ENCODE measurements around the gene ZBTB38. TPM values are rescaled to one million over a fixed set of nuclear protein-coding genes. Genes with fewer than 3 reads are reported as not detected.

Gene ZBTB38
- total and polyA plus RNA-seq, 9 donors = 23.2 to 125 (median 78.7) TPM

- 91 to 92% (median 92%) methylated on average over 3 of the region's 3 CpGs for WGBS, 3 donors
- TF ChIP-seq CTCF (IDR thresholded peaks at IDR 0.05) (no peak), EP300 (IDR thresholded peaks at IDR 0.05) (no peak), POLR2A (IDR thresholded peaks at IDR 0.05) (no peak)
- H3K4me1 ChIP-seq (ENCODE audit: insufficient read depth) = no peaks in the 10 kb centered on the region
- H3K36me3 ChIP-seq = no peaks in the 10 kb centered on the region
- H3K27ac ChIP-seq = no peak overlapping the region
- intact Hi-C loops (cut with DNase I) = no loop called here
- no peak overlapping the region for H3K4me3 ChIP-seq
- no peaks in the 10 kb centered on the region for H3K9me3 ChIP-seq
- no peak for DNase-seq
- no peaks in the 10 kb centered on the region for H3K27me3 ChIP-seq
Measured at GRCh38 chr3:141330235-141330634, 38.1 kb upstream of the ZBTB38 start.

GRCh38 chr3:141330718-141331376 lies 37.5 kb upstream of the ZBTB38 start:
- no peaks in the 10 kb centered on the region for H3K27me3 ChIP-seq
- no peak for DNase-seq
- H3K4me1 ChIP-seq (ENCODE audit: insufficient read depth) = no peaks in the 10 kb centered on the region
- no peaks in the 10 kb centered on the region for H3K36me3 ChIP-seq
- TF ChIP-seq EP300 (IDR thresholded peaks at IDR 0.05) (no peak), POLR2A (IDR thresholded peaks at IDR 0.05) (no peak), CTCF (IDR thresholded peaks at IDR 0.05) (no peak)
- H3K27ac ChIP-seq = no peak overlapping the region
- intact Hi-C loops (cut with DNase I) = no loop called here
- H3K4me3 ChIP-seq = no peak overlapping the region
- no peaks in the 10 kb centered on the region for H3K9me3 ChIP-seq
- WGBS, 3 donors = 89 to 93% (median 92%) methylated on average over 3 of the region's 3 CpGs

GRCh38 chr3:141331377-141332318 lies 36.7 kb upstream of the ZBTB38 start:
- TF ChIP-seq CTCF (IDR thresholded peaks at IDR 0.05) (no peak), EP300 (IDR thresholded peaks at IDR 0.05) (peak; percentile 6), POLR2A (IDR thresholded peaks at IDR 0.05) (no peak)

GRCh38 chr3:141332416-141332815 lies 35.9 kb upstream of the ZBTB38 start:
- no peaks in the 10 kb centered on the region for H3K36me3 ChIP-seq
- 69 to 75% (median 70%) methylated on average over 5 of the region's 5 CpGs for WGBS, 3 donors
- DNase-seq = no peak
- no peaks in the 10 kb centered on the region for H3K9me3 ChIP-seq
- H3K27me3 ChIP-seq = no peaks in the 10 kb centered on the region
- no peaks in the 10 kb centered on the region for H3K4me1 ChIP-seq (ENCODE audit: insufficient read depth)
- H3K4me3 ChIP-seq = no peak overlapping the region
- intact Hi-C loops (cut with DNase I) = no loop called here
- no peak for TF ChIP-seq EP300 (IDR thresholded peaks at IDR 0.05)
- no peak for TF ChIP-seq POLR2A (IDR thresholded peaks at IDR 0.05)
- no peak for TF ChIP-seq CTCF (IDR thresholded peaks at IDR 0.05)
- H3K27ac ChIP-seq = no peak overlapping the region

More at GRCh38 chr3:141331377-141332318, 36.7 kb upstream of the ZBTB38 start:
- H3K4me1 ChIP-seq (ENCODE audit: insufficient read depth) = no peaks in the 10 kb centered on the region
- H3K4me3 ChIP-seq = no peak overlapping the region
- no peaks in the 10 kb centered on the region for H3K36me3 ChIP-seq
- H3K27me3 ChIP-seq = no peaks in the 10 kb centered on the region
- H3K9me3 ChIP-seq = no peaks in the 10 kb centered on the region
- intact Hi-C loops (cut with DNase I) = no loop called here
- H3K27ac ChIP-seq = no peak overlapping the region
- 56 to 73% (median 67%) methylated on average over 9 of the region's 9 CpGs for WGBS, 3 donors
- peak in 1 of 5 donors; percentile 28 for DNase-seq

Data from ovary (tissue), 9 donors.